Endothelial cell of umbilical vein (primary cell): ENCODE results near the gene COL18A1. TPM values are rescaled to one million over a fixed set of nuclear protein-coding genes. Genes with fewer than 3 reads are reported as not detected.

Experiments
- BruUV-seq: library from RNA; stranded (reverse); fragments of 400-500 nt; replicated peaks from 2 replicates; lab custom pipeline; 2021; lab: Mats Ljungman, UMichigan
- CTCF ChIA-PET: fragments of 300-600, 350-600 bp; sonication (Branson Sonifier 250); formaldehyde crosslinking; loops from one replicate; lab custom pipeline; 2021; ENCODE audit warnings: antibody characterized with exemption, inconsistent platforms; lab: Charles Lee
- POLR2A ChIA-PET: fragments of 300-600, 350-600 bp; sonication (Branson Sonifier 250); formaldehyde crosslinking; loops from one replicate; lab custom pipeline; 2021; ENCODE audit warnings: antibody characterized with exemption, inconsistent platforms; lab: Charles Lee
- DNase-seq: peaks from one replicate; pipeline ENCODE4 v3.0.0-alpha.2; 2011; ENCODE audit warnings: low read depth, low spot score
- FAIRE-seq: peaks from 2 replicates; lab custom pipeline; 2011; peaks lifted over from hg19 to GRCh38; lab: Jason Lieb, UNC
- H2AFZ ChIP-seq: 2 replicates; pipeline ENCODE4 v1.6.0; 2012; ENCODE audit warnings: low read depth, low read length, control low read depth, inconsistent platforms
- H3K27ac ChIP-seq: 2 replicates; pipeline ENCODE4 v1.5.1; 2011; ENCODE audit warnings: low read depth, mild to moderate bottlenecking, control low read depth, low read length, moderate library complexity; ENCODE audit not compliant: insufficient read depth
- H3K27me3 ChIP-seq, 2 experiments: 2 replicates each; pipeline versions ENCODE4 v1.6.0 to v1.6.1; 2011; ENCODE audit warnings: low read length in 2 of 2, mixed read lengths in 1 of 2; ENCODE audit not compliant: control insufficient read depth in 2 of 2, insufficient read depth in 2 of 2
- H3K36me3 ChIP-seq, 2 experiments: 2 replicates in 1 of 2; 3 replicates in 1 of 2; pipeline ENCODE4 v1.5.1; 2011; ENCODE audit warnings: low read length in 2 of 2, mild to moderate bottlenecking in 1 of 2, moderate library complexity in 1 of 2; ENCODE audit not compliant: control insufficient read depth in 2 of 2, insufficient read depth in 2 of 2; ENCODE audit errors: extremely low read depth in 1 of 2
- H3K4me1 ChIP-seq: 3 replicates; pipeline ENCODE4 v1.5.1; 2011; ENCODE audit warnings: mild to moderate bottlenecking, low read length; ENCODE audit not compliant: control insufficient read depth, insufficient read depth; ENCODE audit errors: extremely low read depth
- H3K4me2 ChIP-seq: 2 replicates; pipeline ENCODE4 v1.6.1; 2011; ENCODE audit warnings: low read length, control low read depth, mixed read lengths; ENCODE audit not compliant: insufficient read depth
- H3K4me3 ChIP-seq, 3 experiments: fragments of 200-600 bp in 1 of 3; sonication (generic), shearing (Covaris generic) in 1 of 3; replicated peaks in 1 of 3; 2 replicates each; pipeline ENCODE4 v1.5.1; 2011 to 2016; ENCODE audit warnings: control low read depth in 3 of 3, low read length in 3 of 3, mild to moderate bottlenecking in 2 of 3, inconsistent platforms in 1 of 3, low read depth in 1 of 3, moderate library complexity in 1 of 3; ENCODE audit not compliant: insufficient read depth in 1 of 3
- H3K79me2 ChIP-seq: 2 replicates; pipeline ENCODE4 v1.6.0; 2012; ENCODE audit warnings: low read length, inconsistent platforms; ENCODE audit not compliant: control insufficient read depth, insufficient read depth
- H3K9ac ChIP-seq: replicated peaks from 2 replicates; pipeline ENCODE3; 2011; ENCODE audit warnings: low read length, control low read depth; ENCODE audit not compliant: insufficient read depth; ENCODE audit errors: extremely low read depth
- H3K9me1 ChIP-seq: replicated peaks from 3 replicates; pipeline ENCODE4 v1.6.0; 2011; ENCODE audit warnings: mild to moderate bottlenecking, low read length; ENCODE audit not compliant: control insufficient read depth, insufficient read depth; ENCODE audit errors: extremely low read depth
- H3K9me3 ChIP-seq: replicated peaks from 2 replicates; pipeline ENCODE4 v1.5.1; 2012; ENCODE audit warnings: low read length, inconsistent platforms; ENCODE audit not compliant: control insufficient read depth, insufficient read depth
- H4K20me1 ChIP-seq: replicated peaks from 2 replicates; pipeline ENCODE3; 2011; ENCODE audit warnings: mild to moderate bottlenecking, low read length; ENCODE audit not compliant: control insufficient read depth, insufficient read depth; ENCODE audit errors: extremely low read depth
- EZH2 ChIP-seq: IDR thresholded peaks from 2 replicates; pipeline ENCODE4 v1.6.1; 2012; ENCODE audit warnings: borderline replicate concordance, low read depth, mild to moderate bottlenecking, moderate library complexity, low read length, inconsistent platforms; ENCODE audit not compliant: severe bottlenecking
- FOS ChIP-seq: IDR thresholded peaks from 2 replicates; pipeline ENCODE4 v1.6.1; 2011; ENCODE audit warnings: mild to moderate bottlenecking, low read length, moderate library complexity, borderline replicate concordance; ENCODE audit not compliant: insufficient read depth
- GATA2 ChIP-seq: IDR thresholded peaks from 2 replicates; pipeline ENCODE4 v1.7.0; 2011; ENCODE audit warnings: low read depth, mild to moderate bottlenecking, moderate library complexity, mixed read lengths, low read length; ENCODE audit not compliant: insufficient read length, insufficient read depth
- JUN ChIP-seq: IDR thresholded peaks from 2 replicates; pipeline ENCODE4 v1.6.1; 2011; ENCODE audit warnings: borderline replicate concordance, low read depth; ENCODE audit not compliant: insufficient read length, insufficient read depth
- POLR2AphosphoS5 ChIP-seq: IDR thresholded peaks from 2 replicates; pipeline ENCODE4 v1.6.1; 2012; ENCODE audit warnings: low read depth, mild to moderate bottlenecking, control low read depth, low read length, moderate library complexity; ENCODE audit not compliant: insufficient read depth
- dilution Hi-C: fragments of 300-500 bp; cut with MboI; formaldehyde crosslinking; loops from one replicate; pipeline ENCODE4 v1.15.0; 2019; ENCODE audit warnings: low sequenced_read_pairs; ENCODE audit not compliant: extremely low pct_ligation_motif_present
- intact Hi-C: fragments of 100-400 bp; cut with micrococcal nuclease; formaldehyde crosslinking; loops from one replicate; pipeline ENCODE4 v1.10.0; 2022
- polyA plus RNA-seq, 4 experiments: library from polyadenylated mRNA; depleted of rRNA in 3 of 4; stranded (reverse) in 3 of 4; unstranded in 1 of 4; fragments of >200 nt; gene quantifications; 2 replicates each; pipeline versions ENCODE4 v1.2.1 to v1.2.3, GENCODE V29; 2011 to 2012; ENCODE audit warnings: missing spikeins in 1 of 4
- total RNA-seq: library from RNA; stranded (reverse); gene quantifications from 2 replicates; pipeline ENCODE4 v1.2.3, GENCODE V29; 2021
- TF ChIP-seq, protein P1 (sequence below): IDR thresholded peaks from 2 replicates; pipeline ENCODE4 v1.6.1; 2011; ENCODE audit not compliant: insufficient read depth, insufficient read length
- TF ChIP-seq, protein P2 (sequence below), 2 donors: IDR thresholded peaks; 1 replicate in 1 of 2; 2 replicates in 1 of 2; pipeline ENCODE4 v1.5.1; 2011; ENCODE audit warnings: low read length in 2 of 2, mild to moderate bottlenecking in 2 of 2, moderate library complexity in 2 of 2, control low read depth in 1 of 2, inconsistent platforms in 1 of 2, low read depth in 1 of 2; ENCODE audit not compliant: insufficient read depth in 1 of 2; ENCODE audit errors: extremely low read depth in 1 of 2

COL18A1 gene
- total and polyA plus RNA-seq, 2 donors (not counting 3 experiments of a cell fraction or from before 2014, with no cell fraction given): 198 to 252 TPM

DNA sequence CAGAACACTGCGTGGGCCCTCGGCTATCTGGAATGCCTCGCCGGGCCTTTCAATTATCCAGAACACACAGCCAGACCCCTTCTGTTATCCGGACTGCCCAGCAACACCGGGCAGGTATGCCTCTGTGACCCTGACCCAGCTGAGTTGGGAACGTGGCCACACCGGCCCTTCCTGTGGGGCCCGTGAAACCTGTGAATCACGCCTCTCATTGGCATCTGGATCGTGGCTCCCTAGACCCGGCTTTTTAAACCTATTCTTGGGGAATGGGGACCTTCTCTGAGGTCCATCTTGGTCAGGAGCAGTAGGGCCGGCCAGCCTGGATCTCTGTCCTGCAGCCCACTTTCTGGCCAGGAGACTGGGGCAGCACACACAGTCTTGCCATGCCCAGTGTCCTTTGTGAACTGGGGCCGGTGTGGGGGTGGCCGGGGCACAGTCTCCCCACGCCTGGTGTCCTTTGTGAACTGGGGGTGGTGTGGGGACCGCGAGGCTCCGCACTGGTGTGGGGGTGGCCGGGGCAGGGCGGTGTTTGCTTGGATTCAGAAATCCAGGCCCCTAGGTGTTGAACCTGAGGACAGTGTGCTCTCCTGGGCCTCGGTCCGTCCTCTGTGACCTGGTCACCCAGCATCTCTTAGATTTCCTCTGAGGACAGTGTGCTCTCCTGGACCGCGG, 11.1 kb downstream of the COL18A1 start:
- no peak overlapping the region for H3K9ac ChIP-seq
- H3K27me3 ChIP-seq: no peaks in the 10 kb centered on the region
- intact Hi-C loops: no loop called here
- no peak overlapping the region for H3K27ac ChIP-seq
- ChIA-PET CTCF (interaction anchor here (0.9 to 1.7 kb wide), 5 partner anchors 10 to 126 kb away, joined by 3 to 6 read pairs (median 4); no protein-coding TSS in a partner anchor), POLR2A (no interaction called here)
- BruUV-seq: no TSS peak
- H2AFZ ChIP-seq: no peak overlapping the region
- peaks cover 6% of the 10 kb centered on the region for H3K4me1 ChIP-seq
- no peak for DNase-seq
- peaks cover 94% of the 10 kb centered on the region for H3K79me2 ChIP-seq
- H3K4me3 ChIP-seq: no peak overlapping the region
- H4K20me1 ChIP-seq: peaks cover 3% of the 10 kb centered on the region
- no peak overlapping the region for H3K4me2 ChIP-seq
- FAIRE-seq: no peak
- H3K36me3 ChIP-seq: peaks cover 0 to 10% of the 10 kb centered on the region in 2 experiments
- H3K9me1 ChIP-seq: no peaks in the 10 kb centered on the region
- no peaks in the 10 kb centered on the region for H3K9me3 ChIP-seq
- dilution Hi-C loops: no loop called here
- TF ChIP-seq FOS: no peak
- no peak for TF ChIP-seq POLR2AphosphoS5
- TF ChIP-seq GATA2: no peak
- TF ChIP-seq, protein P1, sequence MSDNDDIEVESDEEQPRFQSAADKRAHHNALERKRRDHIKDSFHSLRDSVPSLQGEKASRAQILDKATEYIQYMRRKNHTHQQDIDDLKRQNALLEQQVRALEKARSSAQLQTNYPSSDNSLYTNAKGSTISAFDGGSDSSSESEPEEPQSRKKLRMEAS: no peak
- TF ChIP-seq EZH2: no peak

DNA sequence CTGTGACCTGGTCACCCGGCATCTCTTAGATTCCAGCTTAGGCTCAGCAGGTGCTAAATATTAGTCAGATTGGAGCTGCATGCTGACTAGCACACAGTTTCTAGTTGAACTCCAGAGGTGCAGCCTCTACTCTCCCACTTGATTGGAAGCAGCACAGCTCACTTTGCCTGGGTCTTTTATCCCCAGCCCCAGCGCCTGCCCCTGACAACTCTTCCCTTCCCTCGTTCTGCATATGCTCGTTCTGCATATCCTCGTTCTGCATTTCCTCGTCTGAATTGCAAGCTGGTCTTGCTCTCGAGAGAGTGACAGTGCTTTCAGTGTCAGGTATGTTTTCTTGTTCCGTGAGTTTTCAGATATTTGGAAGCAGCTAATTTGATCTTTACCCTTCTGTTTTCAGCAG, 11.7 kb downstream of the COL18A1 start:
- BruUV-seq: no TSS peak
- ChIA-PET CTCF (interaction anchor here (0.9 to 1.7 kb wide), 5 partner anchors 10 to 127 kb away, joined by 3 to 6 read pairs (median 4); no protein-coding TSS in a partner anchor), POLR2A (interaction anchor here (1.1 kb wide), 1 partner anchor 99 kb away, joined by 3 read pairs; no protein-coding TSS in a partner anchor)
- no peak overlapping the region for H3K4me2 ChIP-seq
- H3K9ac ChIP-seq: no peak overlapping the region
- peaks cover 0 to 10% of the 10 kb centered on the region in 2 experiments for H3K36me3 ChIP-seq
- TF ChIP-seq, protein P2, sequence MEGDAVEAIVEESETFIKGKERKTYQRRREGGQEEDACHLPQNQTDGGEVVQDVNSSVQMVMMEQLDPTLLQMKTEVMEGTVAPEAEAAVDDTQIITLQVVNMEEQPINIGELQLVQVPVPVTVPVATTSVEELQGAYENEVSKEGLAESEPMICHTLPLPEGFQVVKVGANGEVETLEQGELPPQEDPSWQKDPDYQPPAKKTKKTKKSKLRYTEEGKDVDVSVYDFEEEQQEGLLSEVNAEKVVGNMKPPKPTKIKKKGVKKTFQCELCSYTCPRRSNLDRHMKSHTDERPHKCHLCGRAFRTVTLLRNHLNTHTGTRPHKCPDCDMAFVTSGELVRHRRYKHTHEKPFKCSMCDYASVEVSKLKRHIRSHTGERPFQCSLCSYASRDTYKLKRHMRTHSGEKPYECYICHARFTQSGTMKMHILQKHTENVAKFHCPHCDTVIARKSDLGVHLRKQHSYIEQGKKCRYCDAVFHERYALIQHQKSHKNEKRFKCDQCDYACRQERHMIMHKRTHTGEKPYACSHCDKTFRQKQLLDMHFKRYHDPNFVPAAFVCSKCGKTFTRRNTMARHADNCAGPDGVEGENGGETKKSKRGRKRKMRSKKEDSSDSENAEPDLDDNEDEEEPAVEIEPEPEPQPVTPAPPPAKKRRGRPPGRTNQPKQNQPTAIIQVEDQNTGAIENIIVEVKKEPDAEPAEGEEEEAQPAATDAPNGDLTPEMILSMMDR (IDR thresholded peaks at IDR 0.05; ENCODE audit: extremely low read depth in 1 of 2, insufficient read depth in 1 of 2, low read depth in 1 of 2, low read length in 2 of 2): no peak
- no peak for TF ChIP-seq EZH2
- TF ChIP-seq, protein P1: no peak
- no peak for TF ChIP-seq POLR2AphosphoS5
- TF ChIP-seq JUN: no peak
- H3K27me3 ChIP-seq: no peaks in the 10 kb centered on the region
- H3K4me1 ChIP-seq: peaks cover 6% of the 10 kb centered on the region
- dilution Hi-C loops: no loop called here
- H3K4me3 ChIP-seq: no peak overlapping the region
- DNase-seq: no peak
- FAIRE-seq: no peak
- H3K79me2 ChIP-seq: peaks cover 95% of the 10 kb centered on the region
- no peak overlapping the region for H2AFZ ChIP-seq
- intact Hi-C loops: no loop called here
- H3K27ac ChIP-seq: no peak overlapping the region
- H3K9me3 ChIP-seq: no peaks in the 10 kb centered on the region
- peaks cover 3% of the 10 kb centered on the region for H4K20me1 ChIP-seq
- H3K9me1 ChIP-seq: no peaks in the 10 kb centered on the region
